Thoracic aorta (tissue), 2 donors: ENCODE data around the gene SUPT6H. TPM values are rescaled to one million over a fixed set of nuclear protein-coding genes. Genes with fewer than 3 reads are reported as not detected.
"Not testable (repeated sequence)": the region's sequence is repeated elsewhere in the genome, so short reads cannot be mapped to it uniquely, and the experiment has no call there.

ENCODE experiments used
- ATAC-seq: fragments of 150-250 bp; one replicate; pipeline ENCODE4 v1.8.0; 2017; ENCODE audit warnings: low read depth; ENCODE audit not compliant: insufficient number of reproducible peaks, low FRiP score
- DNase-seq: peaks from one replicate; pipeline ENCODE4 v3.0.0-alpha.2; 2020; ENCODE audit warnings: low spot score
- H3K27ac ChIP-seq, 2 donors: fragments of 200-600 bp; sonication (generic); 1 replicate in 1 of 2; 2 replicates in 1 of 2; pipeline ENCODE4 v1.5.1; 2016; ENCODE audit warnings: mild to moderate bottlenecking in 2 of 2, moderate library complexity in 2 of 2
- H3K27me3 ChIP-seq: fragments of 200-600 bp; sonication (generic); replicated peaks from 2 replicates; pipeline ENCODE4 v1.6.0; 2016; ENCODE audit warnings: mild to moderate bottlenecking; ENCODE audit not compliant: insufficient read depth
- H3K36me3 ChIP-seq: fragments of 200-600 bp; sonication (generic); one replicate; pipeline ENCODE4 v1.5.1; 2016
- H3K4me1 ChIP-seq, 2 donors: fragments of 200-600 bp; sonication (generic); 1 replicate in 1 of 2; 2 replicates in 1 of 2; pipeline versions ENCODE4 v1.5.1 to v1.6.0; 2016; ENCODE audit warnings: low read depth in 2 of 2, mild to moderate bottlenecking in 1 of 2; ENCODE audit not compliant: control insufficient read depth in 1 of 2
- H3K4me3 ChIP-seq: fragments of 200-600 bp; sonication (generic); 2 replicates; pipeline ENCODE4 v1.5.1; 2016; ENCODE audit warnings: mild to moderate bottlenecking
- H3K9me3 ChIP-seq: fragments of 200-600 bp; sonication (generic); 2 replicates; pipeline ENCODE4 v1.5.1; 2016
- total RNA-seq, 2 donors: library from RNA; depleted of rRNA; stranded (reverse); fragments of >200 nt; gene quantifications; one replicate each; pipeline versions ENCODE4 v1.1.0 to v1.2.3, GENCODE V29; 2016
- TF ChIP-seq, protein P1 (sequence below): fragments of 200-600 bp; sonication (generic); IDR thresholded peaks from one replicate; pipeline ENCODE4 v1.5.1; 2019; ENCODE audit warnings: antibody characterized with exemption

The SUPT6H gene
- total RNA-seq, 2 donors from 2014 or later = 45.6 to 133 TPM

DNA sequence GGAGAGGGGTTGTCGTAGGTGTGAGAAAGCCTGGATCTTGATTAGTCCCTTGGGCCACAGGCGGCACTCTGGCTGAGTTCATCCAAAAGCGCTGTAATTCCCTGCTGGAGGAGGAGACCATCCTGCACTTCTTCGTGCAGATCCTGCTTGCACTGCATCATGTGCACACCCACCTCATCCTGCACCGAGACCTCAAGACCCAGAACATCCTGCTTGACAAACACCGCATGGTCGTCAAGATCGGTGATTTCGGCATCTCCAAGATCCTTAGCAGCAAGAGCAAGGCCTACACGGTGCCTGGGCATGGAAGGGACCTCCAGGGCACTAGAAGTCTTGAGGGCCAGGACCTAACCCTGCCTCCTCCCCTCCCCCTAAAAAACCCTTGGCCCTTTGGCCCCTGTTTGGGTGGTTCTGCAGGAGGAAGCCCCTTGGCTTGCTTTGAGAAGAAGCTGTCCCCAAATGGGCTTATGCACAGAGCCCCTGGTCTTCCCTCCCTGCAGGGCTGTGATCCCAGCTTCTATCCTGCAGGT lies 72.8 kb downstream of the SUPT6H start:
- Histone ChIP-seq H3K4me1 (no peaks in the 10 kb centered on the region), H3K4me3 (no peak overlapping the region), H3K9me3 (no peaks in the 10 kb centered on the region), H3K27ac (no peak overlapping the region), H3K27me3 (no peaks in the 10 kb centered on the region), H3K36me3 (no peaks in the 10 kb centered on the region)
- TF ChIP-seq, protein P1, sequence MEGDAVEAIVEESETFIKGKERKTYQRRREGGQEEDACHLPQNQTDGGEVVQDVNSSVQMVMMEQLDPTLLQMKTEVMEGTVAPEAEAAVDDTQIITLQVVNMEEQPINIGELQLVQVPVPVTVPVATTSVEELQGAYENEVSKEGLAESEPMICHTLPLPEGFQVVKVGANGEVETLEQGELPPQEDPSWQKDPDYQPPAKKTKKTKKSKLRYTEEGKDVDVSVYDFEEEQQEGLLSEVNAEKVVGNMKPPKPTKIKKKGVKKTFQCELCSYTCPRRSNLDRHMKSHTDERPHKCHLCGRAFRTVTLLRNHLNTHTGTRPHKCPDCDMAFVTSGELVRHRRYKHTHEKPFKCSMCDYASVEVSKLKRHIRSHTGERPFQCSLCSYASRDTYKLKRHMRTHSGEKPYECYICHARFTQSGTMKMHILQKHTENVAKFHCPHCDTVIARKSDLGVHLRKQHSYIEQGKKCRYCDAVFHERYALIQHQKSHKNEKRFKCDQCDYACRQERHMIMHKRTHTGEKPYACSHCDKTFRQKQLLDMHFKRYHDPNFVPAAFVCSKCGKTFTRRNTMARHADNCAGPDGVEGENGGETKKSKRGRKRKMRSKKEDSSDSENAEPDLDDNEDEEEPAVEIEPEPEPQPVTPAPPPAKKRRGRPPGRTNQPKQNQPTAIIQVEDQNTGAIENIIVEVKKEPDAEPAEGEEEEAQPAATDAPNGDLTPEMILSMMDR = no peak
- DNase-seq = no peak
- no peak for ATAC-seq

DNA sequence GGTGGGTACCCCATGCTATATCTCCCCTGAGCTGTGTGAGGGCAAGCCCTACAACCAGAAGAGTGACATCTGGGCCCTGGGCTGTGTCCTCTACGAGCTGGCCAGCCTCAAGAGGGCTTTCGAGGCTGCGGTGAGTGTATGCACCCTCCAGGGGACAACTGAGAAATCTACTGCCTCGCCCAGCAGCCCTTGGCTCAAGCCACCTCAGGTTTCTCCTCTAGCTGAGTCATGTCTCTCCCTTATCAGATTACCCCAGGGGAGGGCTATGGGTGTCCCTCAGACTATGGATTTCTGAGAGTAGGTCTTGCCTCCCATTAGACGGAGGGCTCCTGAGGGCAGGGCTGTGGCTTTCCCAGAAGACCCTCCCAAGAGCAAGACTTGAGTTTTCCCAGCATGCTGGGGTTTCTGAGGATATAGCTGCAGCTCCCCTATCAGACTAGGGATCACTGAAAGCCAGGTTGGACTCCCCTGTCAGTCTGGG lies 73.3 kb downstream of the SUPT6H start:
- TF ChIP-seq, protein P1 = no peak
- Histone ChIP-seq H3K9me3 (no peaks in the 10 kb centered on the region), H3K27ac (no peak overlapping the region), H3K4me3 (no peak overlapping the region), H3K27me3 (no peaks in the 10 kb centered on the region), H3K36me3 (no peaks in the 10 kb centered on the region), H3K4me1 (no peaks in the 10 kb centered on the region)
- DNase-seq = no peak
- no peak for ATAC-seq

DNA sequence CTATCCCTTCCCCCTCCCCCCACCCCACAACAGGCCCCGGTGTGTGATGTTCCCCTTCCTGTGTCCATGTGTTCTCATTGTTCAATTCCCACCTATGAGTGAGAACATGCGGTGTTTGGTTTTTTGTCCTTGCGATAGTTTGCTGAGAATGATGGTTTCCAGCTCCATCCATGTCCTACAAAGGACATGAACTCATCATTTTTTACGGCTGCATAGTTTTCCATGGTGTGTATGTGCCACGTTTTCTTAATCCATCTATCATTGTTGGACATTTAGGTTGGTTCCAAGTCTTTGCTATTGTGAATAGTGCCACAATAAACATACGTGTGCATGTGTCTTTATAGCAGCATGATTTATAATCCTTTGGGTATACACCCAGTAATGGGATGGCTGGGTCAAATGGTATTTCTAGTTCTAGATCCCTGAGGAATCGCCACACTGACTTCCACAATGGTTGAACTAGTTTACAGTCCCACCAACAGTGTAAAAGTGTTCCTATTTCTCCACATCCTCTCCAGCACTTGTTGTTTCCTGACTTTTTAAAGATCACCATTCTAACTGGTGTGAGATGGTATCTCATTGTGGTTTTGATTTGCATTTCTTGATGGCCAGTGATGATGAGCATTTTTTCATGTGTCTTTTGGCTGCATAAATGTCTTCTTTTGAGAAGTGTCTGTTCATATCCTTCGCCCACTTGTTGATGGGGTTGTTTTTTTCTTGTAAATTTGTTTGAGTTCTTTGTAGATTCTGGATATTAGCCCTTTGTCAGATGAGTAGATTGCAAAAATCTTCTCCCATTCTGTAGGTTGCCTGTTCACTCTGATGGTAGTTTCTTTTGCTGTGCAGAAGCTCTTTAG lies 74.1 kb downstream of the SUPT6H start:
- not testable (repeated sequence) for DNase-seq, H3K27ac ChIP-seq, H3K4me1 ChIP-seq, H3K36me3 ChIP-seq, H3K9me3 ChIP-seq, ATAC-seq, H3K4me3 ChIP-seq, H3K27me3 ChIP-seq

DNA sequence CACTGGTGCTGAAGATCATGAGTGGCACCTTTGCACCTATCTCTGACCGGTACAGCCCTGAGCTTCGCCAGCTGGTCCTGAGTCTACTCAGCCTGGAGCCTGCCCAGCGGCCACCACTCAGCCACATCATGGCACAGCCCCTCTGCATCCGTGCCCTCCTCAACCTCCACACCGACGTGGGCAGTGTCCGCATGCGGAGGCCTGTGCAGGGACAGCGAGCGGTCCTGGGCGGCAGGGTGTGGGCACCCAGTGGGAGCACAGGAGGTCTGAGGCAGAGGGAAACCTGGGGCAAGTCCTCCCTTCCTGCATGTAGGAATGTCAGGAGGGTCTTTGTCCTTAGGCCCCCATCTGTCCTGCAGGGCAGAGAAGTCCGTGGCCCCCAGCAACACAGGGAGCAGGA lies 75.3 kb downstream of the SUPT6H start:
- Histone ChIP-seq H3K27ac (no peak overlapping the region), H3K36me3 (no peaks in the 10 kb centered on the region), H3K27me3 (no peaks in the 10 kb centered on the region), H3K4me1 (peaks cover 0 to under 1% of the 10 kb centered on the region in 2 donors), H3K4me3 (no peak overlapping the region), H3K9me3 (no peaks in the 10 kb centered on the region)
- TF ChIP-seq, protein P1 = no peak
- no peak for ATAC-seq
- DNase-seq = no peak

DNA sequence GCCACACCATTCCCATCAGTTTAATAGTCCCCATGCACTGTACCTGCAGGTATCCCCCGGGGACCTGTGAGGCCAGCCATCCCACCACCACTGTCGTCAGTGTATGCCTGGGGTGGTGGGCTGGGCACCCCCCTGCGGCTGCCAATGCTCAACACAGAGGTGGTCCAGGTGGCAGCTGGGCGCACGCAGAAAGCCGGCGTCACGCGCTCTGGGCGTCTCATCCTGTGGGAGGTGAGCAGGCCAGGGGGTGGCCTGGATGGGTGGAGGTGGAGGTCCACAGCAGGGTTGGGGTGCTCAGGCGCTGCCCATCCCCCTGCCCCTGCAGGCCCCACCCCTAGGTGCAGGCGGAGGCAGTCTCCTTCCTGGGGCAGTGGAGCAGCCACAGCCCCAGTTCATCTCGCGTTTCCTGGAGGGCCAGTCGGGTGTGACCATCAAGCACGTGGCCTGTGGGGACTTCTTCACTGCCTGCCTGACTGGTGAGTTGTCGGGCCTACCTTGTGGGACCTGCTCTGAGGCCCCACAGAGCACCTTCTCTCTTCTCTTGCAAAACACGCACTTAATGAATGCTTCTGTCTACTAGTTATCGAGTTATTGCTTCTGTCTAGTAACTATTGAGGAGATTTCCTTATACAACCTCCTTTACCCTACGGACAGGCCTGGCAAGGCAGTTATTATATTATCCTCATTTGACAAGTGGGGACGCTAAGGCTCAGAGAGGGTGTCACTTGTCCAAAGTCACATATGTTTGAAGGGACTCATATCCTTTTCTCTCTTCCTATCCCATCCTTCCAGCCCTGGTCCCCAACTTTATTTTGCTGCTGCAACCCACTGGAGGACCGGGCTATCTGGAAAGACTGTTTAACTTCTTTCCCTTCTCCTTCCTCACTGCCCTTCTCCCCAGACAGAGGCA lies 76.0 kb downstream of the SUPT6H start:
- Histone ChIP-seq H3K4me3 (no peak overlapping the region), H3K27me3 (no peaks in the 10 kb centered on the region), H3K27ac (no peak overlapping the region), H3K36me3 (no peaks in the 10 kb centered on the region), H3K9me3 (no peaks in the 10 kb centered on the region), H3K4me1 (peaks cover 0 to 8% of the 10 kb centered on the region in 2 donors)
- DNase-seq (no peak), ATAC-seq (no peak)
- TF ChIP-seq, protein P1 = no peak
